Chondrocyte (in vitro differentiated cells): Measurements from ENCODE around the gene INSYN2A. TPM values are rescaled to one million over a fixed set of nuclear protein-coding genes. Genes with fewer than 3 reads are reported as not detected.

Experiments
- DNase-seq: peaks from one replicate; pipeline ENCODE4 v3.0.0; 2021; ENCODE audit warnings: mixed read lengths, low spot score
- H3K27ac Mint-ChIP-seq: one replicate; pipeline ENCODE4 v1.8.0; 2021; ENCODE audit warnings: mild to moderate bottlenecking, moderate library complexity, mixed read lengths; ENCODE audit not compliant: unreplicated experiment
- H3K27me3 Mint-ChIP-seq: 2 replicates; pipeline ENCODE4 v1.8.0; 2021; ENCODE audit warnings: low read depth, mixed read lengths
- H3K36me3 Mint-ChIP-seq: 2 replicates; pipeline ENCODE4 v1.8.0; 2021; ENCODE audit warnings: low read depth, mixed read lengths
- H3K4me1 Mint-ChIP-seq: 2 replicates; pipeline ENCODE4 v1.8.0; 2021; ENCODE audit warnings: low read depth, mild to moderate bottlenecking, mixed read lengths
- H3K4me3 Mint-ChIP-seq: one replicate; pipeline ENCODE4 v1.8.0; 2021; ENCODE audit warnings: mild to moderate bottlenecking, moderate library complexity, mixed read lengths; ENCODE audit not compliant: unreplicated experiment
- H3K9me3 Mint-ChIP-seq: 2 replicates; pipeline ENCODE4 v1.8.0; 2021; ENCODE audit warnings: low read depth, mixed read lengths
- CTCF ChIP-seq: fragments of 200-600 bp; sonication (generic); IDR thresholded peaks from 2 replicates; pipeline ENCODE4 v1.5.0; 2021; ENCODE audit warnings: antibody characterized with exemption, mild to moderate bottlenecking, moderate library complexity
- total RNA-seq: library from RNA; stranded (reverse); gene quantifications from 3 replicates; pipeline ENCODE4 v1.2.1, GENCODE V29; 2021

The INSYN2A gene
- total RNA-seq, 1 donor from 2014 or later: 0.10 TPM

GRCh38 chr10:127184582-127184981 is 11.8 kb downstream of the INSYN2A start:
- TF ChIP-seq CTCF: no peak
- Mint-ChIP-seq H3K27ac (no peak overlapping the region), H3K4me1 (no peaks in the 10 kb centered on the region), H3K9me3 (peaks cover 2% of the 10 kb centered on the region), H3K27me3 (no peaks in the 10 kb centered on the region), H3K4me3 (no peak overlapping the region), H3K36me3 (peaks cover 2% of the 10 kb centered on the region)
- DNase-seq: no peak

- no peak overlapping the region for H3K27ac Mint-ChIP-seq
- no peaks in the 10 kb centered on the region for H3K27me3 Mint-ChIP-seq
- DNase-seq: no peak
- no peak overlapping the region for H3K4me3 Mint-ChIP-seq
- H3K36me3 Mint-ChIP-seq: peaks cover 3% of the 10 kb centered on the region
- TF ChIP-seq CTCF: no peak
- H3K9me3 Mint-ChIP-seq: peaks cover 2% of the 10 kb centered on the region
- no peaks in the 10 kb centered on the region for H3K4me1 Mint-ChIP-seq
These were observed 14.2 kb downstream of the INSYN2A start for GRCh38 chr10:127182161-127182560.

GRCh38 chr10:127179612-127180250 is 16.7 kb downstream of the INSYN2A start:
- no peaks in the 10 kb centered on the region for H3K27me3 Mint-ChIP-seq
- no peak for DNase-seq
- H3K9me3 Mint-ChIP-seq: no peaks in the 10 kb centered on the region
- peaks cover 6% of the 10 kb centered on the region for H3K36me3 Mint-ChIP-seq
- H3K27ac Mint-ChIP-seq: no peak overlapping the region
- H3K4me1 Mint-ChIP-seq: no peaks in the 10 kb centered on the region
- TF ChIP-seq CTCF: no peak
- H3K4me3 Mint-ChIP-seq: no peak overlapping the region

GRCh38 chr10:127176649-127177048 is 19.7 kb downstream of the INSYN2A start:
- Mint-ChIP-seq H3K9me3 (no peaks in the 10 kb centered on the region), H3K27ac (no peak overlapping the region), H3K4me1 (no peaks in the 10 kb centered on the region), H3K4me3 (no peak overlapping the region), H3K27me3 (no peaks in the 10 kb centered on the region), H3K36me3 (peaks cover 6% of the 10 kb centered on the region)
- no peak for TF ChIP-seq CTCF
- DNase-seq: no peak

- no peaks in the 10 kb centered on the region for H3K9me3 Mint-ChIP-seq
- H3K27ac Mint-ChIP-seq: no peak overlapping the region
- H3K36me3 Mint-ChIP-seq: peaks cover 6% of the 10 kb centered on the region
- no peaks in the 10 kb centered on the region for H3K4me1 Mint-ChIP-seq
- no peaks in the 10 kb centered on the region for H3K27me3 Mint-ChIP-seq
- H3K4me3 Mint-ChIP-seq: no peak overlapping the region
- DNase-seq: no peak
- TF ChIP-seq CTCF: no peak
These were observed 20.9 kb downstream of the INSYN2A start for GRCh38 chr10:127175357-127176110.
